Measurements from ENCODE around the gene OTX2.

OTX2 gene

DNA sequence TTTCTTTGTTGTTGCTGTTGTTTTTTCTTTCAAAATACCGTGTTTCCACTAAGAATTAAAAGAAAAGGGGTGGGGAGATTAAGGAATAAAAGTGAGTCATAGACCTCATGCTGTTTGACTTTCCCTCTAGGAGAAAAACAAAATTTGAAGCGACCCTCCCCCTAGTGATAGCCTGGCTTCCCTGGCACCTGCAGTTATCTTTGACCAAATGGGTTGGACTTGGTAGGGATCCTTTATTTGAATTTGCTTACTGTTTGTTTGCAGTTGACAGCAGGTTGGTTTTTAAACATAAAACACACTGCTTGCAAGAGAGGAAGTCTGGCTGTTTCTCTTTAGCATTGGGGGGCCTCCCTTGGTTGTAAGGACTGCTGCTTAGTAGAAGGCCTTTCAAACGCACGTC is 14.0 kb downstream of the OTX2 start:
- TF ChIP-seq POLR2AphosphoS5 (IDR thresholded peaks at IDR 0.05; ENCODE audit: low read depth, low read length): no peak
- no peak for TF ChIP-seq TAF1 (IDR thresholded peaks at IDR 0.05; ENCODE audit: borderline replicate concordance, insufficient read depth, low read length)
- no peak for TF ChIP-seq SIN3A (IDR thresholded peaks at IDR 0.05; ENCODE audit: borderline replicate concordance, insufficient read depth, low read length)
- no peak for TF ChIP-seq FOXP2 (optimal IDR thresholded peaks at IDR 0.05; ENCODE audit: borderline replicate concordance, extremely low read depth, extremely low read length, insufficient read depth)
- TF ChIP-seq, protein P1, sequence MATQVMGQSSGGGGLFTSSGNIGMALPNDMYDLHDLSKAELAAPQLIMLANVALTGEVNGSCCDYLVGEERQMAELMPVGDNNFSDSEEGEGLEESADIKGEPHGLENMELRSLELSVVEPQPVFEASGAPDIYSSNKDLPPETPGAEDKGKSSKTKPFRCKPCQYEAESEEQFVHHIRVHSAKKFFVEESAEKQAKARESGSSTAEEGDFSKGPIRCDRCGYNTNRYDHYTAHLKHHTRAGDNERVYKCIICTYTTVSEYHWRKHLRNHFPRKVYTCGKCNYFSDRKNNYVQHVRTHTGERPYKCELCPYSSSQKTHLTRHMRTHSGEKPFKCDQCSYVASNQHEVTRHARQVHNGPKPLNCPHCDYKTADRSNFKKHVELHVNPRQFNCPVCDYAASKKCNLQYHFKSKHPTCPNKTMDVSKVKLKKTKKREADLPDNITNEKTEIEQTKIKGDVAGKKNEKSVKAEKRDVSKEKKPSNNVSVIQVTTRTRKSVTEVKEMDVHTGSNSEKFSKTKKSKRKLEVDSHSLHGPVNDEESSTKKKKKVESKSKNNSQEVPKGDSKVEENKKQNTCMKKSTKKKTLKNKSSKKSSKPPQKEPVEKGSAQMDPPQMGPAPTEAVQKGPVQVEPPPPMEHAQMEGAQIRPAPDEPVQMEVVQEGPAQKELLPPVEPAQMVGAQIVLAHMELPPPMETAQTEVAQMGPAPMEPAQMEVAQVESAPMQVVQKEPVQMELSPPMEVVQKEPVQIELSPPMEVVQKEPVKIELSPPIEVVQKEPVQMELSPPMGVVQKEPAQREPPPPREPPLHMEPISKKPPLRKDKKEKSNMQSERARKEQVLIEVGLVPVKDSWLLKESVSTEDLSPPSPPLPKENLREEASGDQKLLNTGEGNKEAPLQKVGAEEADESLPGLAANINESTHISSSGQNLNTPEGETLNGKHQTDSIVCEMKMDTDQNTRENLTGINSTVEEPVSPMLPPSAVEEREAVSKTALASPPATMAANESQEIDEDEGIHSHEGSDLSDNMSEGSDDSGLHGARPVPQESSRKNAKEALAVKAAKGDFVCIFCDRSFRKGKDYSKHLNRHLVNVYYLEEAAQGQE (IDR thresholded peaks at IDR 0.05; ENCODE audit: insufficient read depth in 1 of 2, low read depth in 2 of 2, low read length in 2 of 2): no peak

DNA sequence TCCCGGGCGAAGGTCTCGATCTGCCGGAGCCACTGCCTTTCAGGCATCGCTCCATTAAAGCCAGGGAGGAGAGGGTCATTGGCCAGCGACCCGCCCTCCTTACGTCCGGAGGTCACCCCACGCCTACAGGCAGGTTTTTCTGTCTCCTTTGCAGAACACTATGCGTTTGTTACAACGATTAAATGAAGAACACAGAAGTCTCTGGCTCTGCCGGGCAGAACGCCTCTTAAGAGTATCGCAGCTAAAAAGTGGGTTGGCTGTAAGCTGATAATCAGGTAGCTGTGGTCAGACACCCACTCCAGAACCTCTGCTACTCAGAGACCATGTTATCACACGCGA is 15.0 kb downstream of the OTX2 start:
- TF ChIP-seq POLR2AphosphoS5 (IDR thresholded peaks at IDR 0.05; ENCODE audit: low read depth, low read length) (no peak), SIN3A (IDR thresholded peaks at IDR 0.05; ENCODE audit: borderline replicate concordance, insufficient read depth, low read length) (no peak), TAF1 (IDR thresholded peaks at IDR 0.05; ENCODE audit: borderline replicate concordance, insufficient read depth, low read length) (no peak), FOXP2 (optimal IDR thresholded peaks at IDR 0.05; ENCODE audit: borderline replicate concordance, extremely low read depth, extremely low read length, insufficient read depth) (no peak)
- TF ChIP-seq, protein P1 (IDR thresholded peaks at IDR 0.05; ENCODE audit: insufficient read depth in 1 of 2, low read depth in 2 of 2, low read length in 2 of 2): no peak

DNA sequence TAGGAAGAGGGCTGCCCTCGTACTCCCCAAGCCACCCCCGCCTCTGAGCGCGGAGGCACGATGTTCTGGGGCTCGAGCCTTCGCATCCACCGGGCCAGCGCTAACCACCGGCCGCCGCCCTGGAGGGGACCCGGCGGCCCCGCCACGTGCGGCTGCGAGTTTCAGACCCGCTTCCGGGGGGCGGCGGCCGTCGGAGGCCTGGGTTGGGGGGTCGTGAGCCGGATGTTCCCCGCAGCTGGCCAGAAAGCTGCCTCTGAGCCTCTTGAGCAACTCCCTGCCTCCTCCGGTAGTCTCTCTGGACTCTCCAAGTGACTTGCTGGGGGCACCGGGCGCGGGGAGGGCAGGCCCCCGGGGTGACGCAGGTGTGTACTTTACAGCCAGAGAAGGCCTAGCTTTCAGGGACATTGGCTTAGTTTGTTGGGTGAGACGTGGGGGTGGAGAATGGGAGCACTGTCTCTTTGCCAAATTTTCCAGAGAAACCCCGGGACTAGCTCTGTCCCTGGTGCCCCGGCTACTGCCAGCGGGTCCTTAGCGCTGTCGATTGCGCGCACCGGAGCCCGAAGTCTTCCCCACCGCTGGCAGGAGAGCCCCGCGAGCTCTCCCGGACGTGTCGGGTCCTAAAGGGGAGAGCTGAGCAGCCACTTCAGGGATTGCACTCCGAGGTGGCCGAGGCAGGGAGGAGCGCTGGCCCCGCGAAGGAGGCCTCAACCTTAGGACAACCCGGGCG is 15.6 kb downstream of the OTX2 start:
- TF ChIP-seq TAF1 (IDR thresholded peaks at IDR 0.05; ENCODE audit: borderline replicate concordance, insufficient read depth, low read length): no peak
- TF ChIP-seq, protein P1 (IDR thresholded peaks at IDR 0.05; ENCODE audit: insufficient read depth in 1 of 2, low read depth in 2 of 2, low read length in 2 of 2): no peak
- TF ChIP-seq POLR2AphosphoS5 (IDR thresholded peaks at IDR 0.05; ENCODE audit: low read depth, low read length): no peak
- TF ChIP-seq SIN3A (IDR thresholded peaks at IDR 0.05; ENCODE audit: borderline replicate concordance, insufficient read depth, low read length): no peak
- TF ChIP-seq FOXP2 (optimal IDR thresholded peaks at IDR 0.05; ENCODE audit: borderline replicate concordance, extremely low read depth, extremely low read length, insufficient read depth): no peak

DNA sequence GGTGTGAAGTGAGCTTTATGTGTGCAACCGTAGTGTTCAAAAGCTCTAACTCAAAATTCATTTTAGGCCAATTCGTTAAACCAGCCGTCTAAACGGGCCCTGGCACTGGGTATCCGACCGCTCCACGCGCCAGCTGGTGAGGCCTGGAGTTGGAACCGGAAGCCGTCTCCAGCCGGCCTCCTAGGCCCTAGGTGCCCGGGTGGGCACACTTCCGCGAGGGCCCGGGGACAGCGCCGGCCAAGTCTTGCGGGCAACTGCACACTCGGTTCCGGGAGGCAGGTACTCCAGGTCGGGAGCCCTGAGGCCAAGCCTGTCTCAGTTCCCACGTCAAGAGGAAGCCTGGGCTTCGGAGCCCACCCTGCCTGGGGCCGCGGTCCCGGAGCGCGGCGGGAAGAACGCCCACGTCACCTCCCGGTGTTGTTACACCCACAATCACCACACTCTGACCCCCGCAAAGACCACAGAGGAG is 16.2 kb downstream of the OTX2 start:
- TF ChIP-seq POLR2AphosphoS5 (IDR thresholded peaks at IDR 0.05; ENCODE audit: low read depth, low read length): no peak
- TF ChIP-seq SIN3A (IDR thresholded peaks at IDR 0.05; ENCODE audit: borderline replicate concordance, insufficient read depth, low read length): no peak
- TF ChIP-seq, protein P1 (IDR thresholded peaks at IDR 0.05; ENCODE audit: insufficient read depth in 1 of 2, low read depth in 2 of 2, low read length in 2 of 2): no peak
- TF ChIP-seq FOXP2 (optimal IDR thresholded peaks at IDR 0.05; ENCODE audit: borderline replicate concordance, extremely low read depth, extremely low read length, insufficient read depth): no peak
- TF ChIP-seq TAF1 (IDR thresholded peaks at IDR 0.05; ENCODE audit: borderline replicate concordance, insufficient read depth, low read length): no peak

All from PFSK-1 (cell line).